HG02852 (cell line): Measurements from ENCODE around the gene DSCAML1.

Experiments used
- ATAC-seq: cut with Tn5 transposase; IDR thresholded peaks from one replicate; pipeline ENCODE4 v1.9.1; 2021; ENCODE audit warnings: mild to moderate bottlenecking, moderate library complexity; ENCODE audit not compliant: unreplicated experiment

Gene DSCAML1

DNA sequence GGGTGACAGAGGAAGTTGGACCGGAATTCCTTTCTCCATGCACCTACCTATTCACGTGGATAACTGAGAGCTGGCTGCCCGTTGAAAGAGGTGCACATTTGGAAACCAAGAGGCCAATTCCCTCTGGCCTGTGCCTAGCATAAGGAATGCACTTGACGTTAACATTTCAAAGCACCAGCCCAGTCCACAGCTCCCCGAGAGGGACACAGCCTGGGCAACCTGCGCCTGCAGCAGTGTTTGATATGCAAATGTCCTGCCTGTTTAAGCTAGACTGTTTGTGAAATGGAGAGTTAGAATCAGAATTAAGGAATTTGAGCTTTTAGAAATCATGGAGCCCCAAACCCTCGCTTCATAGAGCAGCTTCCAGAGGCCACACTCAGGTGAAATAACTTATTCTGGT lies 126.1 kb downstream of the DSCAML1 start:
- no peak for ATAC-seq

- ATAC-seq, result no peak
Measured at GRCh38 chr11:117670443-117670842, 126.6 kb downstream of the DSCAML1 start.

- no peak for ATAC-seq
Measured at GRCh38 chr11:117669616-117670015, 127.4 kb downstream of the DSCAML1 start.

DNA sequence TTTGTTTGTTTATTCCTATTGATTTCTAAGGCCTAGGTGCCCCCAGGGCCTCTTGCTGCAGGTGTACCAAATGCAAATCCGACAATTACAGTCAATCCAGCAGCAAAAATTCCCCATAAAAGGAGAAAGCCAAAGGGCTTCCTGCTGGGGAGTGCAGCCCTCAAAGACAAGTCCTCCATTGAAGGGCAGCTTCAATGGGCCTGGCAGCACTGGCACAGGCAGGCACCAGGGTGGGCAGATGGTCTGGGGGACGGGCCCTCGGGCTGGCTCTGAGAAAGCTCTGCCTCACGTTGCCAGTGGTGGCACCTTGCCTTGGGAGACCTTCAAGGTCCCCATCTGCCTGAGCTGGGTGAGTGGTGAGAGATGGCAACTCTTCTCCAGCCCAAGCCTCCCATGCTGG lies 128.0 kb downstream of the DSCAML1 start:
- ATAC-seq, result no peak

GRCh38 chr11:117668321-117668751 lies 128.7 kb downstream of the DSCAML1 start:
- ATAC-seq, result no peak

DNA sequence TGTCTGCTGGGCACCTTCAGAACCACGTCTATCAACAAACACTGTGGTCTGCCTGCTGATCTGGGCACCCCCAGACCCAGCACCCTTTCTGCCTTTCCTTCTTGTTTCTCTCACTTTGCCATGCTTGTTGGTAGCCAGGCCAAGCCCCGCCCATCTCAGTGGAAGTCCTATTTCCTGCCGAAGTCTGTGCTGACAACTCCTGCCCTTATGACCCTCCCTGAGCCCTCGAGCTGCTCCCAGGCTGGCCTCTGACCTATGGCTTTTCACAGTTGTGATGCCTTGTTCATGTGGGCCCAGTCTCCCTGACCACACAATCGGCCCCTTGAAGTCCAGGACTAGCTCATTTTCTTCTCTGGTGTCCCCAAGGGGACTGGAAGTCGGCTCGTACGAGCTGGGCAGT lies 132.1 kb downstream of the DSCAML1 start:
- no peak for ATAC-seq

- no peak for ATAC-seq
Measured at GRCh38 chr11:117663821-117664220, 133.2 kb downstream of the DSCAML1 start.

DNA sequence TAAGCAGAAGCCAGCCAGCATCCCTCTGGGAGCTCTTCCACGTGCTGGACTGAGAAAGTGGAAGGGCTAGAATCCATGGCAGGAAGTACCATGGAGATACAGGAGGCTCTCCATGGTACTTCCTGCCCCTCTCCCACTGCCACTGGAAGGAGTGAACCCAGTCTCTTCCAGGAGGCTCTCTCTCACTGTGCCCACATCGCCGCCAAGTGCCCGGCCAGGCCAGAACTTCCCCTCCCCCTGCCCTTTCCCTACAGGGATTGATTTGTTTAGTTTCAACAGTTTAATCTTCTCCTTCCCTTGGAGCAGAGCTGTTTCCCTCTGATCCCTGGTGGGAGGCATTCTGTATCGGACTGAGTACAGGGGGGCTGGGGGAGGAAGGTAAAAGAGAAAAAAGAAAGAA lies 133.6 kb downstream of the DSCAML1 start:
- ATAC-seq, result no peak

DNA sequence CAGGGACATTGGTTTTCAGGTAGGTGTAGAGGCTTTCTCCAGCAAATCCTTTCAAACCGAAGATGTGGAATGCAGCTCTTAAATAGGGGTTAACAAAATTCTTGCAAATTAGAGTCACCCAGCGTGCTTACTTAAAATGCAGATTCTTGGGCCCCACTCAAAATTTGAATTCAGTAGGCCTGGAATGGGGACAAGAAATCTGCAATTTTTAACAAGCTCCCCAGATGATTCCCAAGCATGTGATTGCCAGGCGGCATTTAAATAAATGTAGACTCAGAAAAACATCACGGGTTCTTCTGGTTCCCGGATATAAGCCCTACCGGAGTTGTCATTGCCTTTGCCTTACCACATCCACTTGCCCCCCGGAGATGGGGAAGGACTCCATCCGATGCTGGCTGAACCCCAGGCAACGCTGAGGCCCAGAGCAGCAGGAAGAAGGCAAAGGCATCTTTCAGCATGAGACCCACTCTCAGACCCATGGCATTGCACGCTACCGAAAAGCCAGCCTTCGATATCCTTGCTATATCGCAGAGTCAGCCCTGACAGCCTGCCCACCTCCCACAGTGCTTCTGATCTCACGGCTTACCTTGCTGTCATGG lies 134.2 kb downstream of the DSCAML1 start:
- ATAC-seq, result no peak

DNA sequence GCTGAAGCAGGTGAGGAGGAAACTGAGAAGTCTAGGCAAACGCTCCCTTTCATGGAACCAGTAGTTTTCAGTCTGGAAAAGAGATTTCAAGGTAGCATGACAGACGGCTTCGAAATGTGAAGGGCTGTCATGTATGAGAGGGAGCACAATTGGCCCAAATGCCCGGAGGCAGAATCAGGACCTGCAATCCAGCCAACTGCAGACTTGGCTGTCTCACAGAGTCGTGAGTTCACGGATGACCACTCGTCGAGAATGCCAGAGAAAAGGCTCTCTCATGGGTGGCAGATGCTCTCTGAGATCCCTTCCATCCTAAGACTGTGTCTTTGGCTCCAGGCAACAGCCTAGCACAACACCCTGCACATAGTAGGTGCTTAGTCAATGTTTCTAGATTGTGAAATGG lies 134.8 kb downstream of the DSCAML1 start:
- ATAC-seq, result no peak

- ATAC-seq, result no peak
Measured at GRCh38 chr11:117658809-117659208, 138.2 kb downstream of the DSCAML1 start.

GRCh38 chr11:117657794-117658193 lies 139.2 kb downstream of the DSCAML1 start:
- no peak for ATAC-seq

- no peak for ATAC-seq
Measured at GRCh38 chr11:117654281-117655255, 142.4 kb downstream of the DSCAML1 start.

DNA sequence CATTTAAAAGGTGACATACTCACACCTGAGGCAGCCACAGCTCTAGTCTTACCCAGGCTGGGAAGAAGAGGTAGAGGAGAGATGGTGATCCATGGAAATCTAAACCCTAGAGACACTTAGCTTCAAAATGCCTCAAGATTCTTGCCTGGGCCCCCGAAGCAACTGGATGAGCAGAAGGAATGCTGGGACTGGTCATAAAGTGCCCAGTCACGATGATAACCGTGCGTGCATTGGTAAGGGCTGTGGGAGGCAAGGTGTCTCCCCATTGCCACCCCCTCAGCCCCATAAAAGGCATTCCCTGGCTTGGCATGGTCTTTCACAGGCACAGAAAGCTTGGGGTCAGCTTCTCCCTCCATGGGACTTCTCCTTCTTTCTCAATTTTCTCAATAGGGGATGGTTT lies 144.5 kb downstream of the DSCAML1 start:
- ATAC-seq, result no peak

DNA sequence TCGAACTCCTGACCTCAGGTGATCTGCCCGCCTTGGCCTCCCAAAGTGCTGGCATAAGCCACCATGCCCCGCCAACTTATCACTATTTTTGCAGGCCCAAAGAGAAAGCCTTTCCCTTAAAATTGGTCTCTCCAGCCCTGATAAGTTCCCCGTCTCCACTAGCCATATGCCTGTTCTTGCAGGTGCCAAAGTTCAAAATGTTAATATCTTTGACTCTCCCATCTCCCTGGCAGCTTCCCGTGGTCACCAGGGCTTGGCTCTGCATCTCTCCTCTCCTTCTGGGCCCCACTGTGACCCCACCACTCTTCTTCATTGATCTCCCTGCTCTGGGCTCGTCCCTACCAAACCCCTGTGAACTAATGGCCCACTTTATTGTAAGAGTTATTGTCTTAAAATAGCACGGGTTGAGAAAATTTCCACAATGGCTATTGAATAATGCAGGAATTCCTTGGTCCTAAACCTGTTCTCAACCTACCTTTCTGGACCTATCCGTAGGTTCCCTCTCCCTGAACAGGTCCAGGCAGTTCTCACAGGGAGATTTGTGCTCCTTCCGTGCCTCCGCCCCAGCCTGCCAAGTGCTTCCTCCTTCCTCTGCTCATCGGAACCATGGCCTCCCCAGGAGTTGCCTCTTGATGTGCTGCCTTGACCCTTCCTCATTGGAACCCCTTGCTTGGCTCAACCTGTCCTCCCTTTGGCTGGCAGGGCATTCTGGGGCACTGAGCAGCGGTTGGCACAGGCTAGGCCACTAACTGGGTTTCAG lies 147.5 kb downstream of the DSCAML1 start:
- no peak for ATAC-seq

- ATAC-seq, result no peak
Measured at GRCh38 chr11:117647872-117648271, 149.1 kb downstream of the DSCAML1 start.

- no peak for ATAC-seq
Measured at GRCh38 chr11:117647207-117647606, 149.8 kb downstream of the DSCAML1 start.

DNA sequence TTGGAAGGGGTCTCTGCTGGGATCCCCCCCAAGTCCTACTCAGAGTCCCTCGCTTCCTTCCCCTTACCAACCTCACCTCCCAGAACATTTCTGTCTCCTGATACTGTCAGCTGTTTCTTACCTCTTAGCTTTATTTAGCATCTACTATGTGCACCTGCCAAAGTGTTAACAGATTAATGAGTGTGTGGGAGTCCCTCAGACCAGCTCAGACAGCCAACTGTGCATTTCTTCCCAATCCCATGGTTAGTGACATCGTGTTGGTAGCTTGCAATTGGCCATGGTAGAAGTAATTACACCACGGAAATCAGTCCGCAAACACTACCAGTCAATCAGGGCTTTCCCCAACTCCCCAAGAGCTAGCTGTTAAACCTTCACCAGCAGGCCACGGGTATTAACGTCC lies 150.6 kb downstream of the DSCAML1 start:
- ATAC-seq, result no peak

DNA sequence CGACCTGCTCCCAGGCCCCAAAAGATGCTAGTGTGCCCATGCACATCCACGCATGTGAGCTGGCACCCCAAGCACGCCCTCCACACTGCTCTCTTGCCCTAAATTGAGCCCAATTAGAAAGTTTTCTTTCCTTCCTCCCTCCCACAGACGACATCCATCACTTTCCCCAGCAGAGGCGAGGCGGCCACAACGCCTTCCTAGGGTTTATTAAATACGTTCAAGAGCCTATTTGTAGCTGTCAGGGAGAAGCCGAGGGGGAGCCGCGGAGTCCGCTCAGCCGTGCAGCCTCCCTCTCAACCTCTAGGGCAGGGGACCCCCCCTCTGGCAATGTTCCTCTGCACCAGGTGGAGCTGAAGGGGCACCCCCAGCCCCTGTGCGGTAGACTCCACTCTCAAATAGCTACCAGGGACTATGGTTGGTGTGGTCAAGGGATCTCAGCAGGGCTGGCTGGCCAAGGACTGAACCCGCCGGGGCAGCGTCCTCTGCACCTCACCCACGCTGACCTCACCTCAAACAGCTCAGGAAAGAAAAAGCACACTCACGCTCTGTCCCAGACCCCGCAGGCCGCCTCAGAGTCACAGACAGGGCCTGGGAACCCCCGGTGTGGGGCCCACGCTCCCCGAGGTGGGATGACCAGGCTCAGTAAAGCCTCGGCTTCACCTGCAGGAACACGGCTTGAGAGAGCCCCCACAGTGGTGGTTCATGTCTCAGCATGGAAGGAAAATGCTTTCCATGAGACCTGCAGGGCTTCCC lies 152.4 kb downstream of the DSCAML1 start:
- ATAC-seq, result no peak

GRCh38 chr11:117643606-117644300 lies 153.3 kb downstream of the DSCAML1 start:
- no peak for ATAC-seq
